Sigmoid colon (tissue), 4 donors: ENCODE measurements around the gene ZNF335.

Experiments
- POLR2A ChIP-seq, 2 donors: fragments of 450-650 bp; IDR thresholded peaks; one replicate each; pipeline ENCODE4 v1.6.1; 2016; ENCODE audit warnings: antibody characterized with exemption in 2 of 2, mild to moderate bottlenecking in 2 of 2, moderate library complexity in 2 of 2
- POLR2AphosphoS5 ChIP-seq, 4 donors: sonication (generic); formaldehyde crosslinking; IDR thresholded peaks; one replicate each; pipeline ENCODE4 v1.6.1; 2017; ENCODE audit warnings: antibody characterized with exemption in 4 of 4
- TF ChIP-seq, protein P1 (sequence below), 4 experiments: fragments of 450-650 bp in 3 of 4; fragments of 200-600 bp in 1 of 4; IDR thresholded peaks; one replicate each; pipeline ENCODE4 v1.5.1; 2016 to 2019; ENCODE audit warnings: antibody characterized with exemption in 4 of 4, mild to moderate bottlenecking in 3 of 4, moderate library complexity in 2 of 4

GRCh38 chr20:45912344-45912682 is 59.7 kb downstream of the ZNF335 start:
- TF ChIP-seq, protein P1, sequence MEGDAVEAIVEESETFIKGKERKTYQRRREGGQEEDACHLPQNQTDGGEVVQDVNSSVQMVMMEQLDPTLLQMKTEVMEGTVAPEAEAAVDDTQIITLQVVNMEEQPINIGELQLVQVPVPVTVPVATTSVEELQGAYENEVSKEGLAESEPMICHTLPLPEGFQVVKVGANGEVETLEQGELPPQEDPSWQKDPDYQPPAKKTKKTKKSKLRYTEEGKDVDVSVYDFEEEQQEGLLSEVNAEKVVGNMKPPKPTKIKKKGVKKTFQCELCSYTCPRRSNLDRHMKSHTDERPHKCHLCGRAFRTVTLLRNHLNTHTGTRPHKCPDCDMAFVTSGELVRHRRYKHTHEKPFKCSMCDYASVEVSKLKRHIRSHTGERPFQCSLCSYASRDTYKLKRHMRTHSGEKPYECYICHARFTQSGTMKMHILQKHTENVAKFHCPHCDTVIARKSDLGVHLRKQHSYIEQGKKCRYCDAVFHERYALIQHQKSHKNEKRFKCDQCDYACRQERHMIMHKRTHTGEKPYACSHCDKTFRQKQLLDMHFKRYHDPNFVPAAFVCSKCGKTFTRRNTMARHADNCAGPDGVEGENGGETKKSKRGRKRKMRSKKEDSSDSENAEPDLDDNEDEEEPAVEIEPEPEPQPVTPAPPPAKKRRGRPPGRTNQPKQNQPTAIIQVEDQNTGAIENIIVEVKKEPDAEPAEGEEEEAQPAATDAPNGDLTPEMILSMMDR (IDR thresholded peaks at IDR 0.05) = no peak
- TF ChIP-seq POLR2AphosphoS5 (IDR thresholded peaks at IDR 0.05) (no peak), POLR2A (IDR thresholded peaks at IDR 0.05) (no peak)
